Amniotic epithelial cell (primary cell): ENCODE data around the gene TPCN2.
"Not testable (repeated sequence)": the region's sequence is repeated elsewhere in the genome, so short reads cannot be mapped to it uniquely, and the experiment has no call there.

Source experiments
- DNase-seq: peaks from one replicate; pipeline ENCODE4 v3.0.0-alpha.2; 2010; ENCODE audit warnings: low read depth

Gene TPCN2

DNA sequence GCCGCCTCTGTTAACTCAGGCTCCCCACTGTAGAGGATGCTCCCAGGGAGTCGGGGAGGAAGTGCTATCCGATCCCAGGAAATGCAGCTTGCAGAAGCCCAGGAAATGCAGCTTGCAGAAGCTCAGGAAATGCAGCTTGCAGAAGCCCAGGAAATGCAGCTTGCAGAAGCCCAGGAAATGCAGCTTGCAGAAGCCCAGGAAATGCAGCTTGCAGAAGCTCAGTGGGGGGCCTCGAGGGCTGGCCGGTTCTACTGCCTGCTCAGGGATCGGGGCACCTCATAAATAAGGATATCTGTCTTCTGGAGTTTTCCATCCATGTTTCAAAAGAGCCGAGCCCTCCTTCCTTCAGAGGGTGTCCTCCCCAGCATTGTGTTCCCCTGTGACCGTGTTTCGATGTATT lies 81.9 kb downstream of the TPCN2 start:
- no peak for DNase-seq

- DNase-seq = no peak
Measured at GRCh38 chr11:69131121-69131566, 82.4 kb downstream of the TPCN2 start.

- DNase-seq = peak; percentile 69
Measured at GRCh38 chr11:69131644-69132300, 83.0 kb downstream of the TPCN2 start.

DNA sequence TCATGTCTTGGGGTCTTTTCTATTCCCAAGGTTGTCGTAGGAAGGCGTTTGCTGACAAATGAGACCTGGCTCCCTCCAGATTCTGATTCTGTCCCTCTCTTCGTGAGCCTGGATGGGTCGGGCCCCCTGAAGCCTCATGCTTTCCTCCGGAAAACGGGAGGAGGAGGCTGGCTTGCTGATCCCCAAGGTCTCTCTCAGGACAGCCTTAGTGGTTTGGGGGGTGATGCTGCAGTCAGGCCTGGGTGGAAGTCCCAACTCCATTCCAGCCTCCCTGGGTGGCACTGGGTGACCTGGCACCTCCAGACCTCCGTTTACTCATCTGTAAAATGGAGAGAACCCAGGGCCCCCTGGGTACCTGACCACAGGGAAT lies 83.6 kb downstream of the TPCN2 start:
- DNase-seq = no peak

DNA sequence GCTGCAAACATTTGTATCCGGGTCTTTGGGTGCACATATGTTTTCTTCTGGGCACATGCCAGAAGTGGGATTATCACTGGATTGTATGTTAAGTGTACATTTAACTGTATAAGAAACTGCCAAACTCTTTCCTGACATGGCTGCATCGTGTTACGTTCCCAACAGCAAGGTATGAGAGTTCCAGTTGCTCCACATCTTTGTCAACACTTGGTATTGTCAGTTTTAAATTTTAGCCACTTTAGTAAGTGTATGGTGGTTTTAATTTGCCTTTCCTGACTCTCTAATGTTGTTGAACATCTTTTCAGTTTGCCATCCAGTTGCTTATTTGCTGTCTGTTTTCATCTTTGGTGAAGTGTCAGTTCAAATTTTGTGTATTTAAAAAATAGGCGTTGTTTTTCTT lies 84.5 kb downstream of the TPCN2 start:
- DNase-seq = no peak

GRCh38 chr11:69134182-69134581 lies 85.5 kb downstream of the TPCN2 start:
- not testable (repeated sequence) for DNase-seq

- no peak for DNase-seq
Measured at GRCh38 chr11:69134957-69135356, 86.2 kb downstream of the TPCN2 start.

GRCh38 chr11:69135420-69136363 lies 87.0 kb downstream of the TPCN2 start:
- DNase-seq = no peak

DNA sequence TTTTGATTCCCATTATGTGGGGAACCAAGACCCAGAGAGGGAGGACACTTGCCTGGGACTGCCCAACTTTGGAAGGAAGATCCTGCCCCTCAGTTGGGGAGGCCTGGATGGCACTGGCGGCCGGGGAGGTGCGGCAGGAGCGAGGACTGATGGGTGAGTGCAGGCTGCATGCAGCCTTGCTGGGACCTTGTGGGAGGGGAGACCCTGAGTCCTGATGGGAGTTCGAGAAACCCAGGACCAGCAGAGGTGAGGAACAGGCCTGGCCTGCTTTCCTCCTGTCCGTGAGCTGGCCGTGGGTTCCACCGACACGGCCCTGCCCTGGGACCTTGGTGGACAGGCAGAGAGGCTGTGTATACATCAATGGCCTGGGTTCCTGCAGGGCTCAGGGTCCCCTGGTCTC lies 87.7 kb downstream of the TPCN2 start:
- no peak for DNase-seq

DNA sequence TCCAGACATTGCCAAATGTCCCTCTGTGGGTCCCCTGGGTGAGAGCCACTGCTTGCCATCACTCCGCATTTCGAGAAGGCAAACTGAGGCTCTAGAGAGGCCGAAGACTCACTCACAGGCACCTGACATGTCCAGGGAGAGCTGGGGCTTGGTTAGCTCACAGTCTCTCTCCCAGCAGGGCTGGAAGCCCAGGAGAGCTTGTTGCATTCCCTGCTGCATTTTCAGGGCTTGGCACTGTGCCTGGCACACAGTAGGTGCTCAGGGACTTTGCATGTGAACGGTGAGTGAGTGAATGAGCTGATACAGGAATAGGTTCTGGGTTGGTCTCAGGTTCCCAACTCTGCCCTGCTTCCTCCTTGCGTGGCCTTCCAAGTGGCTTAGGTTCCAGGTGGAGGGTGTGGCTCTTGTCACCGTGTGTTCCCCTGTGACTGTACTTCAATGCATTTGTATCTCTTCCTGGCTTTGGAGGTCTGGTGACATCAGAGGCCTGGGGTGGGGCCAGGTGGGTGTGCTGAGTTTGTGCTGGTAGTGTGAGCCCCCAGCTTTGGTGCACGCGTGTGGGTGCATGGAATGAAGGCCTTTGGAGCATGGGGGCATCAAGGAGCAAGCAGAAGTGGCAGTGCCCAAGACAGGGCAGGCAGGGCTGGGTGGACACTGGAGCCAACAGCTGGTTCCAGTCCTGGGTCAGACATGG lies 88.6 kb downstream of the TPCN2 start:
- DNase-seq = no peak

DNA sequence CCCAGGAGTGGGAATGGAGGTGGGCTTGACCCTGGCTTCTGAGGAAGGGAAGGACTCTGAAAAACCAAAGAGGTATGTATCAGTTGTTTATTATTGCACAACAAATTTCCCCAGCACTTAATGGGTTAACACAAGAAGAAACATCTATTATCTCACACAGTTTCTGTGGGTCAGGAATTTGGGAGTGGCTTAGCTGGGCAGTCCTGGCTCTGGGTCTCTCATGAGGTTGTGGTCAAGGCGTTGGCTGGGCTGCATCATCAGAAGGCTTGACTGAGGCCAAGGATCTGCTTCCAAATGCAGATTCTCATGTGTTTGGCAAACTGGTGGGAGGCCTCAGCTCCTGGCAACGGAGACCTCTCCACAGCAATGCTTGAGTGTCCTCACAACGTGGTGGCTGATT lies 89.5 kb downstream of the TPCN2 start:
- peak; percentile 77 for DNase-seq

DNA sequence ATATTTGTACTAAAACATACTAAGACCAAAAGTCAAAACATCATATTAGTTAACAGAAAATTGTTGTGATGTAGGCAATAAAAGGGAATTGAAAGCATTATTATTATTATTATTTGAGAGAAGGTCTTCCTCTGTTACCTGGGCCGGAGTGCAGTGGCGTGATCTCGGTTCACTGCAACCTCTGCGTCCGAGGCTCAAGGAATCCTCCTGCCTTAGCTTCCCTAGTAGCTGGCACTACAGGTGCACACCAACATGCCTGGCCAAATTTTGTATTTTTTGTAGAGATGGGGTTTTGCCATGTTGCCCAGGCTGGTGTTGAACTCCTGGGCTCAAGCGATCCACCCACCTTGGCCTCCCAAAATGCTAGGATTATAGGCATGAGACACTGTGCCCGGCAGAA lies 91.4 kb downstream of the TPCN2 start:
- DNase-seq = not testable (repeated sequence)

DNA sequence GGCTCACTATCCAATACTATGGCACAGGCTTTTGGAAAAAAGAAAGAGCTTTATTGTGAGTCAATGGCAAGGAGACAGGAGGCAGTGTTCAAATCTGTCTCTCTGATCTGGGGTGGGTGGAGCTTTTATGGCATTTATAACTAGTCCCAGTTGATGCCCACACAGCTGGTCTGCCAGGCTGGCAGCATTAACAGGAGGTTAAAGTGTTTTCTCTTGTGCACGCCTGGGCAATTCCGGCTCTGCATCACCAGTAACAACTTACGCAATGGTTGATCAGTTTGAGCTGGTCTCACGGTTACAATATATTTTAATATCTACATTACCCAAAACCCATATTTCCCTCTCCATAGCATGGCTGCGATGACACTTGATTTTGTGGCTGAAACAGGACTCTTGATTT lies 91.9 kb downstream of the TPCN2 start:
- DNase-seq = no peak

GRCh38 chr11:69141742-69142141 lies 93.0 kb downstream of the TPCN2 start:
- no peak for DNase-seq

DNA sequence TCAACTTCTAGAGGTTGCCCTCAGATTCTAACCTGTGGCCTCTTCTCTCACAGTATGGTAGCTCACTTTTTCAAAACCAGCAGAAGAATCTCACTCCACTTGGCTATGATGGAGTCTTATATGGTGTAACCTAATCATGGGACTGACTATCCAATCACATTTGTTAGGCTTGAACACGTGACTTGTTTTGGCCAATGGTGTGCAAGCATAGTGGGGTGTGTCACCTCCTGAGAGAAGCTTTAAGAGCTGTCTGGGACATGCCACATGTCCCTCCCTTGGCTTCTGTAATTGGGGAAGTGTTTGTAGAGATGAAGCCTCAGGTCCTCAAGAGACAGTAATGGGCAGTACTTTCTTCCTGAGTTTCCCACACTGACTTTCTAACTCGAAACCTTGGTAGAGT lies 94.2 kb downstream of the TPCN2 start:
- DNase-seq = no peak

GRCh38 chr11:69144316-69145049 lies 95.8 kb downstream of the TPCN2 start:
- DNase-seq = no peak

- peak; percentile 10 for DNase-seq
Measured at GRCh38 chr11:69145050-69145380, 96.3 kb downstream of the TPCN2 start.

- no peak for DNase-seq
Measured at GRCh38 chr11:69148377-69148762, 99.6 kb downstream of the TPCN2 start.

DNA sequence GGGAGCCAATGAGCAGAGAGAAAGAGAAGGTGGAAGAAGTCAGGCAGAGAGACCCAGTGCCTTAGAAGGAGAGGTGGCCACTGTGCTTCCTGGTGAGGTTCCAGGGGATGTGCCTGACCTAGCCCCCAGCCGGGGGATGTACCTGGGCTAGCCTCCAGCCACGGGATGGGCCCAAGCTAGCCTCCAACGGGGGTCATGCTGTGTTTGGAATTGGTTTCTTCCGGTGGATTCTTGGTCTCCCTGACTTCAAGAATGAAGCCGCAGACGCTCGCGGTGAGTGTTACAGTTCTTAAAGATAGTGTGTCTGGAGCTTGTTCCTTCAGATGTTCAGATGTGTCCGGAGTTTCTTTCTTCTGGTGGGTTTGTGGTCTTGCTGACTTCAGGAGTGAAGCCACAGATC lies 100.1 kb downstream of the TPCN2 start:
- no peak for DNase-seq

GRCh38 chr11:69149338-69150045 lies 100.8 kb downstream of the TPCN2 start:
- DNase-seq = not testable (repeated sequence)

- no peak for DNase-seq
Measured at GRCh38 chr11:69150175-69150574, 101.4 kb downstream of the TPCN2 start.

DNA sequence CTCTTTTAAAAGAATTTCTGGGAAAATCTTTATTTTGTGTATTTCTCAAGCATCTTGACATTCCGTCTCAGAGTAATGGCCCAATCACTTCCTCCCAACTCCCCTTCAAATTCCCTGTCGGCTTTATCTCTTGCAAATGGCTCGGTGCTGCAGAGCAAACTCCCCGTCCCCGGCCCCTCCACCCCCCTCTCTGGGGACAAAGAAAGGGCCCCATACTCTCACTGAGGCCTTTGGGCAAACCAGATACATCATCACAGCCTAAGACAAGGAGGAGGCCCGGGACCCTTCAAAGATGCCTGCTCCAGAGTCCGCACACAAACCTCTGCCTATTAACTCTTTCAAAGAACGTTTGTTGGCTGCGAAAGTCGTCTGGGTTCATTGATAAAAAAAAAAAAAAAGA lies 103.1 kb downstream of the TPCN2 start:
- DNase-seq = peak; percentile 6
